ENCODE data around the gene APH1B. TPM values are rescaled to one million over a fixed set of nuclear protein-coding genes. Genes with fewer than 3 reads are reported as not detected.

The APH1B gene
- total and polyA plus RNA-seq, 7 donors, result 1.2 to 7.0 (median 3.8) TPM

GRCh38 chr15:63264688-63265293, 12.6 kb upstream of the APH1B start:
- Histone ChIP-seq H3K4me3 (no peak overlapping the region), H3K36me3 (ENCODE audit: insufficient read depth in 1 of 2, low read depth in 1 of 2) (peaks cover 0 to 42% of the 10 kb centered on the region in 2 donors), H3K4me1 (no peaks in the 10 kb centered on the region), H3K9me3 (no peaks in the 10 kb centered on the region), H3K27ac (no peak overlapping the region), H3K27me3 (ENCODE audit: insufficient read depth in 3 of 3, low read length in 2 of 3) (no peaks in the 10 kb centered on the region)
- WGBS, 3 donors, result 24 to 37% (median 34%) methylated on average over 1 of the region's 1 CpG
- TF ChIP-seq, protein P1, sequence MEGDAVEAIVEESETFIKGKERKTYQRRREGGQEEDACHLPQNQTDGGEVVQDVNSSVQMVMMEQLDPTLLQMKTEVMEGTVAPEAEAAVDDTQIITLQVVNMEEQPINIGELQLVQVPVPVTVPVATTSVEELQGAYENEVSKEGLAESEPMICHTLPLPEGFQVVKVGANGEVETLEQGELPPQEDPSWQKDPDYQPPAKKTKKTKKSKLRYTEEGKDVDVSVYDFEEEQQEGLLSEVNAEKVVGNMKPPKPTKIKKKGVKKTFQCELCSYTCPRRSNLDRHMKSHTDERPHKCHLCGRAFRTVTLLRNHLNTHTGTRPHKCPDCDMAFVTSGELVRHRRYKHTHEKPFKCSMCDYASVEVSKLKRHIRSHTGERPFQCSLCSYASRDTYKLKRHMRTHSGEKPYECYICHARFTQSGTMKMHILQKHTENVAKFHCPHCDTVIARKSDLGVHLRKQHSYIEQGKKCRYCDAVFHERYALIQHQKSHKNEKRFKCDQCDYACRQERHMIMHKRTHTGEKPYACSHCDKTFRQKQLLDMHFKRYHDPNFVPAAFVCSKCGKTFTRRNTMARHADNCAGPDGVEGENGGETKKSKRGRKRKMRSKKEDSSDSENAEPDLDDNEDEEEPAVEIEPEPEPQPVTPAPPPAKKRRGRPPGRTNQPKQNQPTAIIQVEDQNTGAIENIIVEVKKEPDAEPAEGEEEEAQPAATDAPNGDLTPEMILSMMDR (IDR thresholded peaks at IDR 0.05), result no peak
- DNase-seq (no peak), ATAC-seq (no peak)
- intact Hi-C loops (cut with DNase I), result no loop called here

- no peak overlapping the region for H3K4me3 ChIP-seq
- DNase-seq, result no peak
- WGBS, 3 donors, result 88 to 90% (median 89%) methylated on average over 3 of the region's 3 CpGs
- TF ChIP-seq, protein P1 (IDR thresholded peaks at IDR 0.05), result no peak
- no peaks in the 10 kb centered on the region for H3K27me3 ChIP-seq (ENCODE audit: insufficient read depth in 3 of 3, low read length in 2 of 3)
- no peaks in the 10 kb centered on the region for H3K9me3 ChIP-seq
- H3K4me1 ChIP-seq, result no peaks in the 10 kb centered on the region
- no peak for ATAC-seq
- intact Hi-C loops (cut with DNase I), result loop anchor here in 1 of 2 donors (10.0 kb wide), 1 partner anchor 120 kb away; the partner anchor contains the start of gene RPS27L
- H3K36me3 ChIP-seq (ENCODE audit: insufficient read depth in 1 of 2, low read depth in 1 of 2), result no peaks in the 10 kb centered on the region
- H3K27ac ChIP-seq, result no peak overlapping the region
These were observed 3.0 kb upstream of the APH1B start for GRCh38 chr15:63274427-63274826.

DNA sequence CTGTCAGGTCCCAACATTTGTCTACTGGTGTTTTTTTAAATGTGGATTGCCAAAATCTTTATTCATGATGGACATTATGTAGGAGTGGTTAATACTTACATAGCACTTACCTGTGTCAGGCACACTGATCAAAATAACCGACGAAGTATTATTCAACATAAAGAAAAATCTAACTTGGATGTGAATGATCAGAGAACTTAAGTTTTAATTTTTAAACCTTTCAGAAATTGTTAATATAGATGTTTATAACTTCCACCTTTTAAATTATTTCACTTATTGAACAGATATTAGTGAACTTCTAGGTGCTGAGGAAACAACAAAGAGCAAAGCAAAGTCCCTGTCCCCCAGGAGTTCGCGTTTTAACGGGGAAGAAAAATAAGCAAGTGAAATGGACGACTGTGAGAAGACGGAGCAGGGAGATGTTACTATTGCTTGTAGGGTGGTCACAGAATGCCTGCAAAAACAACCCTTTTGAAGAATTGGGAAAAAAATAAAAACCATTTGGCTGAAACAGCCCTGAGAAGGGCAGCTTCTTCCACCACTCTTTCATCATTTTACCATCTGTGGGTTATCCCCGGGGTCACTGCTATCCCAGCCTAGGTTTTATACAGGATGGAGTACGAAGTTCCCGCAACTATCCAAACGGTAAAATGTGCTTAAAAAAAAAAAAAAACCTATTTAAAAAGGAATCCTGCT, 915 bp upstream of the APH1B start:
- H3K4me3 ChIP-seq, result peak overlapping the region; percentile 91
- no peaks in the 10 kb centered on the region for H3K27me3 ChIP-seq (ENCODE audit: insufficient read depth in 3 of 3, low read length in 2 of 3)
- H3K27ac ChIP-seq, result peak overlapping the region; percentile 84
- H3K36me3 ChIP-seq (ENCODE audit: insufficient read depth in 1 of 2, low read depth in 1 of 2), result peaks cover 0 to 10% of the 10 kb centered on the region in 2 donors
- TF ChIP-seq, protein P1 (IDR thresholded peaks at IDR 0.05), result no peak
- no peaks in the 10 kb centered on the region for H3K4me1 ChIP-seq
- no peaks in the 10 kb centered on the region for H3K9me3 ChIP-seq
- intact Hi-C loops (cut with DNase I), result loop anchor here in 1 of 2 donors (5.0 to 10.0 kb wide), 2 partner anchors 84 to 122 kb away; partner anchors contain the start of gene RPS27L
- ATAC-seq (peak; percentile 10 to 29 (median 22)), DNase-seq (no peak)
- WGBS, 3 donors, result 24 to 28% (median 26%) methylated on average over 11 of the region's 11 CpGs

DNA sequence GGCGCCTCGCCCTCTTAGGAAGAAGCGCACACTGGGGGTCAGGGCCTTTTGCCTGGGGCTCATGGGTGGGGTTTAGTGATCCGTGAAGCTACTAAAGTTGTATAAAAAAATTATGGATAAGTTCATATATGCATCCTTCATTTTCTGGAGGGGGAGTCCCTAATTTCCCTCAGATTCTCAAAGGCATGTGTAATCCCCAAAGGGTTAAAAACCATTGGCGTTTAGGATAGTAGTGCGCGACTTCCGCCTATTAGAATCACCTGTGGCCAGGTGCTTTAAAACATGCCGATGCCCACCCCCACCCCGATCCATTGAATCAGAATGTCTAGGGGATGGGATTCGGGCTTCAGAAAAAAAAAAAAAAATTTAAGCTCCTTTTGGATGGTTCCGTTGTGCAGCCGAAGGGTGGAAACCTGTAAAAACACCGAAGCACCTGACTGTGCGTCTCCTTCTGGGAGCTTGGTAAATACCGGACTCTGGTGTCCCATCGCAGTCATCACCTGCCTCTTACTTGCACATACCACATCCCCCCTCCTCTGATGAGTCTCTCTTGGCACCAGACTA, 570 bp downstream of the APH1B start:
- ATAC-seq, result peak in 1 of 4 donors; percentile 16
- Histone ChIP-seq H3K27me3 (ENCODE audit: insufficient read depth in 3 of 3, low read length in 2 of 3) (no peaks in the 10 kb centered on the region), H3K4me3 (peak overlapping the region; percentile 91), H3K9me3 (no peaks in the 10 kb centered on the region), H3K4me1 (no peaks in the 10 kb centered on the region), H3K27ac (peak overlapping the region; percentile 84), H3K36me3 (ENCODE audit: insufficient read depth in 1 of 2, low read depth in 1 of 2) (peaks cover 0 to 10% of the 10 kb centered on the region in 2 donors)
- TF ChIP-seq, protein P1 (IDR thresholded peaks at IDR 0.05), result no peak
- no peak for DNase-seq
- WGBS, 3 donors, result 9 to 13% (median 12%) methylated on average over 17 of the region's 17 CpGs
- intact Hi-C loops (cut with DNase I), result loop anchor here in 1 of 2 donors (5.0 to 10.0 kb wide), 2 partner anchors 86 to 123 kb away; partner anchors contain the start of gene RPS27L

All from psoas muscle (tissue), 8 donors.